GM12875 (cell line): Measurements from ENCODE around the gene TCP11L2.
"Not testable (repeated sequence)": the region's sequence is repeated elsewhere in the genome, so short reads cannot be mapped to it uniquely, and the experiment has no call there.

Experiments
- H3K4me3 ChIP-seq: one replicate; pipeline ENCODE4 v1.5.1; 2011; ENCODE audit warnings: low read depth, low read length, control low read depth
- TF ChIP-seq, protein P1 (sequence below): IDR thresholded peaks from 2 replicates; pipeline ENCODE4 v1.5.1; 2011; ENCODE audit warnings: low read depth, mild to moderate bottlenecking, control low read depth, inconsistent platforms, low read length, moderate library complexity, borderline replicate concordance; ENCODE audit not compliant: insufficient read depth

TCP11L2 gene

DNA sequence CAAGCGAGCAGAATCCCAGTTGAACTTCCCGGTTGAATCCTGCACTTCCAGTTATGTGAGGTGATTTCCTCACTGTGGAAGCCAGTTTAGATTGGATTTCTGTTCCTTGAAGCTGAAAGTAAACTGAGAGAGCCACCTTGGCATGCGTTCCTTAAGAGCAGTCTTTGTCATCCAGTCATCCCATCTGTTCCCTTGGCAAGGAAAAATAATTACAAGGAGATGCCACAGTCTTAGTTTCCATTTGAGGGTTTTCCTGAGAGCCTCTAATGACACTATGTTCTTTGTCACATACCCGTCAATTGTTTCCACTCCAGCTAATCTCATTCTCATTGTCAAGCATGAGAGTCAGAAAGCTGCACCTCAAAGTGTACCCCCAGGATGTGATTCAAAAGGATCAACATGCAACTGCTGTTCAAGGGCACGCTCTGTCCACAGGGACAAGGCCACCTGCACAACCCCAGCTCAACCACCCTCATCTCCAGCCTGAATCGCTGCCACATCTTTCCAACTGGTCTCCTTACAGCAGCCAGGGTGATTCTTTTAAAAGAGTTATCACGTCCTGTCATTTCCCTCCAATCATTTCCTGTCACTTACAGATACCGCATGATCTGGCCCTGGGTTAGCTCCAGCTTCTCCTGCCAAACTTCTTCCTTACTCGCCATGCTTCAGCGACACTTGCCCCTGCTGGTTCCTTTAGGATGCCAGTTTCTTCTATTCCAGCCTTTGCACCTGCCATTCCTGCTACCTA is 18.0 kb upstream of the TCP11L2 start:
- TF ChIP-seq, protein P1, sequence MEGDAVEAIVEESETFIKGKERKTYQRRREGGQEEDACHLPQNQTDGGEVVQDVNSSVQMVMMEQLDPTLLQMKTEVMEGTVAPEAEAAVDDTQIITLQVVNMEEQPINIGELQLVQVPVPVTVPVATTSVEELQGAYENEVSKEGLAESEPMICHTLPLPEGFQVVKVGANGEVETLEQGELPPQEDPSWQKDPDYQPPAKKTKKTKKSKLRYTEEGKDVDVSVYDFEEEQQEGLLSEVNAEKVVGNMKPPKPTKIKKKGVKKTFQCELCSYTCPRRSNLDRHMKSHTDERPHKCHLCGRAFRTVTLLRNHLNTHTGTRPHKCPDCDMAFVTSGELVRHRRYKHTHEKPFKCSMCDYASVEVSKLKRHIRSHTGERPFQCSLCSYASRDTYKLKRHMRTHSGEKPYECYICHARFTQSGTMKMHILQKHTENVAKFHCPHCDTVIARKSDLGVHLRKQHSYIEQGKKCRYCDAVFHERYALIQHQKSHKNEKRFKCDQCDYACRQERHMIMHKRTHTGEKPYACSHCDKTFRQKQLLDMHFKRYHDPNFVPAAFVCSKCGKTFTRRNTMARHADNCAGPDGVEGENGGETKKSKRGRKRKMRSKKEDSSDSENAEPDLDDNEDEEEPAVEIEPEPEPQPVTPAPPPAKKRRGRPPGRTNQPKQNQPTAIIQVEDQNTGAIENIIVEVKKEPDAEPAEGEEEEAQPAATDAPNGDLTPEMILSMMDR, result no peak
- no peak overlapping the region for H3K4me3 ChIP-seq

DNA sequence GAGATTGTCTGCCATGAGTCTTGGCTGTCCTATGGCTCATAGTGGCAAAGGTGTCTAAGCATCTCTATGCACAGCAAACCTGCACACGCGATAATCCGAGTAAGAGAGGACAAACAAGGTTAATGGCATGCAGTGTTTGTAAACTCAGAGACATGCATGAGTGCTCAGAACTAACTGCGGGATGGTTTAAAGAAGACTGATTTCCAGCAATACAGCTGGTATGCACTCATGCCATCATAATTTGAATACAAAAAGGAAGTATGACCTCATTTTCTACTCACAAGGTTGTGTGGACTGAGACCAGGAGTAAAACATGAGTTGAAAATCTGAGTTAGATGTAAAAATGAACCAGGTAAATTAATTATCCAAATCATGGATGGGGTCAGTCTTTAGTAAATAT is 16.6 kb upstream of the TCP11L2 start:
- H3K4me3 ChIP-seq, result no peak overlapping the region
- TF ChIP-seq, protein P1, result no peak

DNA sequence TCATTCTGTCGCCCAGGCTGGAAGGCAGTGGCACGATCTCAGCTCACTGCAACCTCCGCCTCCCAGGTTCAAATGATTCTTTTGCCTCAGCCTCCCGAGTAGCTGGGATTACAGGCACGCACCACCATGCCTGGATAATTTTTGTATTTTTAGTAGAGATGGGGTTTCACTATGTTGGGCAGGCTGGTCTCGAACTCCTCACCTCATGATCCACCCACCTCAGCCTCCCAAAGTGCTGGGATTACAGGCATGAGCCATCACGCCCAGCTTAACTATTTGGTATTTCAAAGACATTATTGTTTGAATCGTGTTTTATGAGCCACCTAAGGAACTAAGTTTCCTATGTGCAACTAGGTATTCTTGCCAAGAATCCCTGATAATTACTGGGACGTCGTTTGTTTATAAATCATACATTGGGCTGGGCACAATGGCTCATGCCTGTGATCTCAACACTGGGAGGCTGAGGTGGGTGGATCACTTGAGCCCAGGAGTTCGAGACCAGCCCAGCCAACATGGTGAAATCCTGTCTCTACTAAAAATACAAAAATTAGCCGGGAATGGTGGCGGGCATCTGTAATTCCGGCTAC is 15.9 kb upstream of the TCP11L2 start:
- not testable (repeated sequence) for H3K4me3 ChIP-seq

DNA sequence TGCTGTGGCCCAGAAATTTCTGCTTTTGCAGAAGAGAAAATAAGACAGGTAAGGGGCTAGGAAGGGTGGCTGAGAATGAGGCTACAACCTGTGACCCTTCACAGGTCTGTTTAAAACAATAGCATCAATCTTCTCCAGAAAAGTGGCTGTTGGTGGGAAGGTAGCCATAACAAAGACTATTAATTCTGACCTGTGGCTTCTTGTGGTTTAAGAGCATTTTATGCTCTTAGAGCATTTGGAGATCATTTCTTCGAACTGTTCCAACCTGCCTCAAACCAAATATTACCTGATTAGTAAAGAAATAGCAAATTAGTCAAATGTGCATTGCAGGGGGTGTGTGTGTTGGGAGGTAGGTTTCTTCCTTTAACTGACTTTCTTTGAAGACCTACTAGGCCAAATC is 15.2 kb upstream of the TCP11L2 start:
- TF ChIP-seq, protein P1, result no peak
- H3K4me3 ChIP-seq, result no peak overlapping the region

DNA sequence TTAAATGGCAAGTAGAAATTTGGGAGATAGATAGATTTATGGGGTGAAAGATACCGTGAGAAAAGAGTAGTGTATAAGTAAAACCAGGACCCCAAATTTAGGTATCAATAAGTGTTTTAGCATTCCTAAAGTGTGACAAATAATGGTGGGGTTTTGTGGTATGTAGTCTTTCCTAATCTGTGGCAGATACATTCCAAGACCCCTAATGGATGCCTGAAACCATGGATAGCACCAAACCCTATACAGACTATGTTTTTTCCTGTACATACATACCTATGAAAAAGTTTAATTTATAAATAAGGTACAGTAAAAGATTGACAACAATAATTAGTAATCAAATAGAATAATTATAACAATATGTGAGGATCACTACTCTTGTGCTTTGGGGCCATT is 14.4 kb upstream of the TCP11L2 start:
- TF ChIP-seq, protein P1, result no peak
- H3K4me3 ChIP-seq, result no peak overlapping the region

DNA sequence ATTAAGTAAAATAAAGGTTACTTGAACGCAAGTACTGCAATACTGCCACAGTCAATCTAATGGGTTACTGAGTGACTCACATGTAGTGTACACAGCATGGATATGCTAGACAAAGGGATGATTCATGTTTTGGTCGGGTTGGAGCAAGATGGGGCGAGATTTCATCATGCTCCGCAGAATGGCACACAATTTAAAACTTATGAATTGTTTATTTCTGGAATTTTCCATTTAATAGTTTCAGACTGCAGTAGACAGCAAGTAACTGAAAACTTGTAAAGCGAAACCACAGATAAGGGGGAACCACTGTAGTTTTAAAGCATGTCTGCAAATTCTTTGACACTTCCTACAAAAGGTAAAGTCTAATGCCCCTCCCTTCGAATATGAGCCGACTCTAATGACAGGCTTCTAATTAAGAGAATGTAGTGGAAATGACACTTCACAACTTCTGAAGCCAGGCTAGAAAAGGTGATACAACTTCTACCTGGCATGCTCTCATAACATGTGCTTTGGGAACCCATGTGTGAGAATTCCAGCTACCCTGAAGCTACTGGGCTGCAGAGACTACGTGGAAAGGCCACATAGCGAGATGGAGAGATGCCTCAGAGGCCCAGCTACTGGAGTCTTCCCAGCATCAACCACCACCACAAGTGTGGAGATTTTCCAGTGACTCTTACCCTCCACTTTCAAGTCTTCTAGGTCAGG is 13.9 kb upstream of the TCP11L2 start:
- TF ChIP-seq, protein P1, result no peak
- H3K4me3 ChIP-seq, result no peak overlapping the region

DNA sequence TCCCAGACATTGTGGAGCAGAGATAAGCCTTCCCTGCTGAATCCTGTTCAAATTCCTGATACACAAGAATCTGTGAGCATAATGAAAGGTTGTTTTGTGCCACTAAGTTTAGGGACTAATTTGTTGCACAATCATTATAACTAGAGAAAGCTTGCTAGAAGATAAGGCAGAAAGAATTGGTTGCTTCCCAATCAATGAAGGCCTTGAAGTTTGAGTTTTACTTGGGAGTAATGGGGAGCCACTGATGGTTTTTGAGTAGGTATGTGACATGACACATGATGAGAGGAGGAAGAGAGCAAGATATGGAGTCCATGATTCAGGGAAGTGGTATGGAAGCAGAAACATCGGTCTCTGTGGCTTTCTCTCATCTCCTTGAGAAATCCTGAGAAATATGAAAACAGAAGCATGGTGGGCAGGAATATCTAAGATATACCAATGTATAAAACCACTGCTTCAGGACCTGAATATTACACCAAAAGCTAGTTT is 13.3 kb upstream of the TCP11L2 start:
- TF ChIP-seq, protein P1, result no peak
- no peak overlapping the region for H3K4me3 ChIP-seq
